Measurements from ENCODE around the gene ZSCAN2.
"Not testable (repeated sequence)": the region's sequence is repeated elsewhere in the genome, so short reads cannot be mapped to it uniquely, and the experiment has no call there.

The ZSCAN2 gene

DNA sequence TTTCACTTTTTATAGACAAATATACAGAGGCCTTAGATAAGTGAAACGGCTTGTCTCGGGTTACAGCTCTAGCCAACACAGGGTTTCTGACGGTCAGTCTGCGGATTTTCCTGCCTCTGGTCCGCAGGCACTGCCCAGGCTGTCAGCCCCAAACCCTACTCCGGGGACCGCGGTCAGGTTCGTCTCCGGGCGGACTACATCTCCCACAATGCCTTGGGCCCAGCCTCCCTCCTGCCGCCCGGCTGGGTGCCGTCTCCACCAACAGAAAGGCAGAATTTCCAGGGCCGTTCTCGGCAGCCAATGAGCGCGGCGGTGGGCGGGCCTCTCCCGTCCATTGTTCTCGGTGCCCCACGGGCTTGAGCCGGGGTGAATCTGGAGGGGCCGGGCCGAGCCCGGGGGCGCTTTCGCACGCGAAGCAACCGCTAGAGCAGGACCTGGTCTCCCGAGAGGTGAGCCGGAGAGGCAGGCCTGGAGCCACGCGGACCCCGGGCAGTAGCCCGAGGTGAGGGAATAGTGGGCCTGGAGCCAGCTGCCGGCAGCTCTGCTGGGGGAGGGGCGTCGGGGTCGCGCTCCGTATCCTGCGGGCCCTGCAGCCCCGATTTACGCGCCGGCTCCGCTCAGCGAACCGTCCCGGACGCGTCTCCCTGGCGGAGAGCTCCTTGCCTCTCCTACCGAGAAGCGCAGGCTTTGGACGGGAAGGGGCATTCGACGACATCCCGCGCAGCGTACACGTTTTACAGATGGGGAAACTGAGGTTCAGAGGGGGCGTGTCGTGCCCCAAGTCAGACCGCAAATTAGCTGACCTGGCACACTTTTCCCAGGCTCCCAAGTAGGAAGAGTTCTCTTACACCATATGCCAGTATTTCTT is at the start of gene ZSCAN2:
TSS of gene ZSCAN2 (plus strand) at position 323 of the 868 bp plus-strand sequence. CDS start 2,919 bp downstream, outside the sequence.
- DNase-seq (ENCODE audit: low spot score), result peak; percentile 97

GRCh38 chr15:84551624-84552023 is 49.2 kb upstream of the ZSCAN2 start:
- DNase-seq (ENCODE audit: low spot score), result not testable (repeated sequence)

- peak; percentile 63 for DNase-seq (ENCODE audit: low spot score)
Observed at GRCh38 chr15:84552896-84553295, 47.9 kb upstream of the ZSCAN2 start.

GRCh38 chr15:84556690-84557089 is 44.1 kb upstream of the ZSCAN2 start:
- DNase-seq (ENCODE audit: low spot score), result not testable (repeated sequence)

- not testable (repeated sequence) for DNase-seq (ENCODE audit: low spot score)
Observed at GRCh38 chr15:84568021-84568420, 32.8 kb upstream of the ZSCAN2 start.

- DNase-seq (ENCODE audit: low spot score), result peak; percentile 41
Observed at GRCh38 chr15:84570164-84570735, 30.6 kb upstream of the ZSCAN2 start.

DNA sequence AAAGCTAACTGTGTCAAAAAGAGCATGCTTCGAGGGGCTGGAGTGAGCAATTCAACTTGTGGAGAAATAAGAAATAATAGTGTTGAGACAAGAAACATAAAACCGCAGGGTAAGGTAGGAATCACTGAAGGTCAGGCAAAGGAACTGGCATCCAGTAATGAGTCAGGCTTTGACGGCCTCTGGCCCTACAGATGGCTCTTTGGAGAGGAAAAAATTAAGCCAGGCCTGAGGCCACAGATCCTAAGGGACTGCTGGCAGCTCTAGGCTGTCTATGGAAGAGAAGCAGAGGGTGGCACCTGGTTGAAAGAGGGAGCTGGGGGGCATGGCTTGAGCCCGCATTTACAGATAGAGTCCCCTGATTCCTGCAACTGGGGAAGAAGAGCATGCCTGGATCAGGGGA is 28.6 kb upstream of the ZSCAN2 start:
- no peak for DNase-seq (ENCODE audit: low spot score)

- DNase-seq (ENCODE audit: low spot score), result no peak
Observed at GRCh38 chr15:84575493-84575892, 25.3 kb upstream of the ZSCAN2 start.

DNA sequence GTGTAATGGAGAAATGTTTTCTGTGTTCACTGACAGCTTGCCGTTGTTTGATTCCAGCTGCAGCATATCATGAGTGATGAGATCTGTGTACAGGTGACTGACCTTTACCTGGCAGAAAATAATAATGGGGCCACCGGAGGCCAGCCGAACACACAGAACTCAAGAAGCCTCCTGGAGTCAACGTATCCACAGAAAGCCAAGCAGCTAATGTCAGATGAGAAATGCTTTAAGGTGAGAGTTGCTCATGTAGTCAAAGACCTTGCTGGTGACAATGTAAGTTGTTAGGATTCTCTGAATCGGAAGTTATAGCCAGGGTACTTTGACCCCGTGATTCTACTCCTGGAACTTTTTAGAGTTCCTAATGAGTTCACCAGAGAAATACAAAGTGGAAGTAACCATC is 22.9 kb upstream of the ZSCAN2 start:
- not testable (repeated sequence) for DNase-seq (ENCODE audit: low spot score)

GRCh38 chr15:84579261-84579721 is 21.5 kb upstream of the ZSCAN2 start:
- not testable (repeated sequence) for DNase-seq (ENCODE audit: low spot score)

DNA sequence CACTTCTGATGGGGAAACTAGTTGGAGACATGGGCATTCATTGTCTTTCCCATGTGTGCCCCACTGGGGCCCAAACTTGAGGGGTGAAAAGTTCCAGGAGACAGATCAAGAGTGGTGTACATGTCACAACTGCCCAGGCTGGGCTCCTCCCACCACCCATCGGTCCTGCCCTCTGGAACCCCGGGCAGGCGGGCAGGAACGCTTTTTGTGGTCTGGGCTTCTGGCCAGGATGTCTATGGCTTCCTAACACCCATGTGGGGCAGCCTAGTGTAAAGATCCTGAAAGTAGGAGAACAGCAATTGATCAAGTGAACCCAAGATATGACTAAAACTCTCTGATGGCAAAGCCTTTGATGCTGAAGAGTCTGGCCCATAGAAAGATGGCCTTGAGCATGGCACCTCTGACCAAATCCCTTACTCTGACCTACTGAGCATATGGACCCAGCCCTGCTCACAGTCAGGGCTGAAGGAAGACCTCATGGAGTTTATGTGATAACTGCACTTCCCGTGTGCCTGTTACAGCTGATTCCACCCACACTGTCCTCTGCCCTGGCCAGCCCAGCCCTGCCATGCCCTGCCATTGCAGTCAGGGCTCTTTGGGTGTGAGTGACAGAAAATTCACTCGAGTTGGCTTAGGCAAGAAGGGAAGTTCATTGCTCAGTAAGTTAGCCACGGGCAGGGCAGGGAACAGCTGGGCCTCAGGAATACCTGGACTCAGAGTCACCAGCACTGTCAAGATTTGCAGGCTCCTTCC is 19.0 kb upstream of the ZSCAN2 start:
- DNase-seq (ENCODE audit: low spot score), result not testable (repeated sequence)

DNA sequence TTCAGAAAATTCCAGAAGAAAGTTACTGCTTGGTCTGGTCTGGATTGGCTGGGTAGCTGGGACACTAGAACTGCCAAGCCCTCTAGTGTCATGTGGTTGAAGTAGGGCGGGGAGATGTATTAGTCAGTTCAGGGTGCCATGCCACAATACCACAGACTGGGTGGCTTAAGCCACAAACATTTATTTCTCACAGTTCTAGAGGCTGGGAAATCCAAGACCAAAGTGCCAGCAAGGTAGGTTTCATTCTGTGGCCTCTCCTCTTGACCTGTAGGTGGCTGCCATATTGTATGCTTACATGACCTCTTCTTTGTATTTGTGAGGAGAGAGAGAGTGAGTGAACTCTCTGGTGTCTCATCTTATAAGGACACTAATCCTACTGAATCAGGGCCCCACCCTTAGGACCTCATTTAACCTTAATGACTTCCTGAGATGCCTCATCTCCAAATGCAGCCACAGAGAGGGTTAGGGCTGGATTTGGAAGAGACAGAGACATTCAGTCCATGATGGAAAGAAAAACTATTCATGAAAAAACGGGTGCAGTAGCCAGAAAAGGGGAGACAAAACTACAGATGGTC is 18.1 kb upstream of the ZSCAN2 start:
- DNase-seq (ENCODE audit: low spot score), result no peak

GRCh38 chr15:84583921-84584320 is 16.9 kb upstream of the ZSCAN2 start:
- not testable (repeated sequence) for DNase-seq (ENCODE audit: low spot score)

- DNase-seq (ENCODE audit: low spot score), result no peak
Observed at GRCh38 chr15:84586696-84587095, 14.1 kb upstream of the ZSCAN2 start.

DNA sequence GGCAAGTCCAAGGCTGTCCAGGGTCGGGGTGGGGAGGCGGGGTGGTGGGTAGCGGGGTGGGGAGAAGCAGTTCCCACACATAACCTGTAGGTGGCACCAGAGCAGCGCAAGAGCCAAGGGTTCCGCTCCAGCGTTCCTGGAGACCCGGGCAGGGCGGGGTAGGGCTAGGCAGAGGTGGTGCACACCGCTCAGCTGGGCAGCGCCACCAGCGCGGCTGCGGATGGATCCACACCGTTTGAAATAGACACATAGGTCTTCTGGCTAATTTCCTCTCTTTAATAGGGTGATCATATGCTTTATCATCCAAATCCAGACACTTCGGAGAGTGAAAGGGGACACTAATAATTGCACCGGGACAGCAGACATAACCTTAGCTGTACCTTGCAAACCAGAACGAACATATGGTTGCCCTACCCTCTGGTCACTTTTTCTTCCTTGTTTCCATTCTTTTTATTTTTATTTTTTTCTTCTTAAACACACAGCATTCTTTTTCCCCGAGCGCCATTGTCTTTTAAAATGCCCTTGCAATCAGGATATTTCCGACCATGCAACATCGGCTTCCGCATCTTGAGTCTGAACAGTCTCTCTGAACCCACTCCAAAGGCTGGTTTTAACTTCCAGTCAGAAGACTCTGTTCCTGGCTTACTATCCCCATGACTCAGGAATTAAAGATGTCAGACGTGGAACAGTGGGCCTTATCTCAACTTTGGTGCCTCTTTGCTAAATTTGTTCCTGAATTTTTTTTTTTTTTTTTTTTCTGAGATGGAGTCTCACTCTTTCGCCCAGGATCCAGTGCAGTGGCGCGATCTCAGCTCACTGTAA is 12.5 kb upstream of the ZSCAN2 start:
- peak; percentile 94 for DNase-seq (ENCODE audit: low spot score)

DNA sequence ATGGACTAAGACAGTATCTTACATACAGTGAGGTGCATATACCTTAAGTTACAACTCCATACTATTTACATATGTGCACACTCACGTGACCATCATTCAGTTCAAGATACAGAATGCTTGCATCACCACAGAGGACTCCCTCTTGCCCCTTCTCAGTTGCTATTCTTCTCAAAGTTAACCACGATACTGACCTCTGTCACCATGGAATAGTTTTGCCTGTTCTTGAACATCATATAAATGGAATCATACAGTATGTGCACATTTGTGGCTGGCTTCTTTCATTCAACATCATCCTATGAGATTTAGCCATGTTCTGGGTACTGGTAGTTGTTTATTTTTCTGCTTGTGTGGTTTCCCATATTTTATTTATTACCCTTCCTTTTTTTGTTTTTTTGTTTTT is 10.4 kb upstream of the ZSCAN2 start:
- DNase-seq (ENCODE audit: low spot score), result no peak

GRCh38 chr15:84591815-84592214 is 9.0 kb upstream of the ZSCAN2 start:
- DNase-seq (ENCODE audit: low spot score), result no peak

DNA sequence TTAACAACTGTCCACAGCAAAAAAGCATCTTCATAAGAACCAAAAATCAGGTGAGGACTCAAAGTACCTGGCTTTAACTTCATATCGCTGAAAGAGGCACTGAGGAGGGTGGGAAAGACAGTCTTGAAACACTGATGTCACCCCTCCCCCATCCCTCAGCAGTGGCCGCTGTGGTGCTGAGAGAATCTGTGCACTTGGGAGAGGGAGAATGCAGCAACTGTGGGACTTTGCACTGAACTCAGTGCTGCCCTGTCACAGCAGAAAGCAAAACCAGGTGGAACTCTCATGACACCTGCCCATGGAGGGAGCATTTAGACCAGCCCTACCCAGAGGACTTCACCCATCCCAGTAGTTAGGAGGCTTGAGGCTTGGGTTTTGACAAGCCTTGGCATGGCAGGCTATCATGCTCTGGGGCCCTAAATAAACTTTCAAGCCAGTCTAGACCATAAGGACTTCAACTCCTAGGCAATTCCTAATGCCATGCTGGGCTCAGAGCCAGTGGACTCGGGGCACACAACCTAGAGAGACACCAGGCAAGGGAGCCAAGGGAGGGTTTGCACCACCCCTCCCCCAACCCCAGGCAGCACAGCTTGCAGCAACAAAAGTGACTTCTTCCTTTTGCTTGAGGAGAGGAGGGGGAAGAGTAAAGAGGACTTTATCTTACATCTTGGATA is 6.1 kb upstream of the ZSCAN2 start:
- DNase-seq (ENCODE audit: low spot score), result no peak

GRCh38 chr15:84595660-84596059 is 5.1 kb upstream of the ZSCAN2 start:
- no peak for DNase-seq (ENCODE audit: low spot score)

GRCh38 chr15:84597296-84597695 is 3.5 kb upstream of the ZSCAN2 start:
- DNase-seq (ENCODE audit: low spot score), result no peak

DNA sequence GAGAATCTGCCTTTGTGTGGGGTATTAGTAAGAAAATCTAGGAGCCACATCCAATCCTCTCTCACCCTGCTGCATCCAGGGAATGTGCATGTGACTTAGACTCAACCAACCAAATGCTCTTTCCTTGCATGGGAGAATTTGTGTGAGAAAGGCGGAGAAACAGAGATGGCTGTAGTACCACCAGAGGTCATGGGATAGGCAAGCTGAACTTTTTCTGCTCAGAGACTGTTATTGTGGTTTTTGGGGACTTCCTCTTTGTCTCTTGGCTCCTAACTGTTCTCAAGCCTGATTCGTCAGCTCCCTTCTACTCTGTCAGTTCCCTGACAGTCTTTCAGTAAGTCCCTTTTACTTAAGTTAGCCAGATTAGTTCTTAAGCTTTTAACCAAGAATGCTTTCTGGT is 2.6 kb upstream of the ZSCAN2 start:
- DNase-seq (ENCODE audit: low spot score), result no peak
